GM21447 (cell line): ENCODE results near the gene AFF2.
A peak's percentile ranks its signal among the peaks of the same experiment; 100 is the strongest.

Source experiments
- ATAC-seq: cut with Tn5 transposase; IDR thresholded peaks from one replicate; pipeline ENCODE4 v1.9.1; 2021; ENCODE audit not compliant: unreplicated experiment

Gene AFF2

GRCh38 chrX:148913971-148914370 is 413.6 kb downstream of the AFF2 start:
- ATAC-seq = no peak

DNA sequence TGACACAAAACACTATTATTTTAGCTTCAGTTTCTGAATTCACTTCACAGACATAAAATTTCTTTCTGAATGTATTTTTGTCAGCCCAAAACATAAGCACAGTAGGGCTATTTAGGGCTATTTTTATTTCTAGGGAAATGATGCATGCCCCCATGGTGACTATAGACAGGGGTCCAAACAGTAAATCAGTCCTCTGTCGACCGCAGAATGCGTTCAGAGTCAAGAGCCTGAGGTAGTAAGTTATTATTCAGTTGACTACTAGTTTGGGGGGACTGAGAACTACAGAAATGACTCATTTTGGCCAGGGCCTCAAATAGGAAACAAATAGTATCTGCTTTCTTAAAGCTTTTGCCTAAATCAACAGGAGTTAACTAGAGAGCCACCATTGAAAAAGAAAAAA is 414.4 kb downstream of the AFF2 start:
- ATAC-seq = peak; percentile 87

DNA sequence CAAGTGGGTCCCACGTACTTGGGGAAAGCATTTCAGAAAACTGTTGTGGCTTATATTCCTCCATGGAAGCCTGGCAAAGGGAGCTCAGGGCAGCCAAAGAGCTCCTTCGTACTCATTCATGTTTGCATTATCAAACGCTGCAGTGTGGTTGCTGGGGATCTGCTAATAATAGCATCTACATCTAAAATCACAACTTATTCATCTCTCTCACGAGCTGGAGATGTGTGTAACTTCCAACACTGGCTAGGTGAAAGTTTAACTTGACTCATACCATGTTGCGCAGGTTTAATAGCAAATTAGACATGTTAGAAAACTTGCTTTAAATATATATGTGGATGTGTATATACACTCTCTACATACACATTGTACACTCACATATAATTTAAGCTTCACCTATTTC is 415.1 kb downstream of the AFF2 start:
- peak; percentile 19 for ATAC-seq

DNA sequence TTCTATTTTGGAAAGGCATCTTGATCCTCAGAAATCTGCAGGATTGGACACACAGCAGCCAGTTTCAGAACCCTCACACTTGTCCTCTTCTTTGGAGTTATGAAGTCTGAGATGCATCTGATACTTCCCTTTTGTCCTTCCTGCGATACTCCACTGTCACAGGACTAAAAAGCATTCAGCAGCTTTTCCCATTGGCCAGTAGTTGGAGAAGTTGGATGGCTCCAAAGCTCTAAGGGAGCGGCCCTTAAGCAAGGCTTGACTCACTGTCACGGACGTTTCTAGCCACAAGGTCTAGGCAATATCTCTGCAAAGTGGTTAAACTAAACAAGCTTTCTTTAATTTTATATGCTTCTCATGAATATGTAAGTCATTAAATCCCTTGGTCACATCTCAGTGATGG is 417.0 kb downstream of the AFF2 start:
- no peak for ATAC-seq

DNA sequence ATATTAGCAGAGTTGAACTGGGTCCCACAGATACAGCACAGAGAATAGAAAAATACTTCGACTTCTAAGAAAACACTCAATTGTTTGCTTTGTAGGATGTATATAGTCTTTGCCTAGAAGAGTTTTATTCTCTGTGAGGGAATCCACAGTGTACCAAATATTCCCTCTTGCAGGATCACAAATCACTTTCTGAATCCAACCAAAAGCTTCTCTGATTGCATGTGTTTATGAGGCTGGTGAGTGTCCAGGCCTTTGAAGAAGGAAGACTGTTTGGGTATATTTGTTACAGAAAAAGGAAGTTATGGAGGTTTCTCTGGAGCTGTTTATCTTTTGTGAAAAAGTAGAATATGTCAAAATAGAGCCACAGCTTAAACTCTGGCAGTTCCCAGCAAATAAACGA is 423.2 kb downstream of the AFF2 start:
- no peak for ATAC-seq

DNA sequence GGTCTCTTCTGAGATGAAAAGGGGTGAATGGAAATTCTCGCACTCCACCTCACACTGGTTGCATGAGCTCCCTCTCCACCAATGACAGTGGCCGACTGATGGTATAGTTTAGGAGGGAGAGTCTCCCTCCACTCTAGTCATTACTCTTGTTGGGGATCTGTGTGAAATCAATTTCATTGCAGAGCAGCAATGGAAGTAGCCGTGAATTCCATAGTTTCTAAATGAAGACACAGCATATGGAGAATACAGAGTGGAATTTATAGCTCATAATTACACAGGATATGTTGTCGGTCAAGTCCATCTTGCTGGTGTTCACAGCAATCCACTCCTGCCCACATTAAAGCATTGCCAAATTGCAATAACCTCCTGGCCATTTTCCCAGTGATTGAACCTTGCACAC is 426.0 kb downstream of the AFF2 start:
- no peak for ATAC-seq

DNA sequence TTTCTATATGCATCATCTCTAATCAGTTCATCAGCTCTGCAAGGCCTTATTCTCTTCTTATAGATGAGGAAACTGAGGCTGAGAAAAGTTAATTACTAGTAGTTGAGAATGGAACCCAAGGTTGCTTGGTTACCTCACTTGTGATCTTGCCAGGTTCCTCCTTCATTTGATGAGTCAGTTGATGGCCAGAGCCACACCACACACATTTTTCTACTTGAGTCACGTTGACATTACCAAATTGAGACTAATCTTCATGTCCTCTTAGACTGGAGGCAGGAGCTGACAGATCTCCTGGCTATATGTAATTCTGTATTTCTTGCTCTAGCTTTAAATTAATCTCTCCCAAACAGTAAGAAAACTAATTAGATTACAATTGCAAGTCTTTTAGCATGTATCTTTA is 428.4 kb downstream of the AFF2 start:
- ATAC-seq = no peak

GRCh38 chrX:148929686-148930085 is 429.3 kb downstream of the AFF2 start:
- no peak for ATAC-seq

DNA sequence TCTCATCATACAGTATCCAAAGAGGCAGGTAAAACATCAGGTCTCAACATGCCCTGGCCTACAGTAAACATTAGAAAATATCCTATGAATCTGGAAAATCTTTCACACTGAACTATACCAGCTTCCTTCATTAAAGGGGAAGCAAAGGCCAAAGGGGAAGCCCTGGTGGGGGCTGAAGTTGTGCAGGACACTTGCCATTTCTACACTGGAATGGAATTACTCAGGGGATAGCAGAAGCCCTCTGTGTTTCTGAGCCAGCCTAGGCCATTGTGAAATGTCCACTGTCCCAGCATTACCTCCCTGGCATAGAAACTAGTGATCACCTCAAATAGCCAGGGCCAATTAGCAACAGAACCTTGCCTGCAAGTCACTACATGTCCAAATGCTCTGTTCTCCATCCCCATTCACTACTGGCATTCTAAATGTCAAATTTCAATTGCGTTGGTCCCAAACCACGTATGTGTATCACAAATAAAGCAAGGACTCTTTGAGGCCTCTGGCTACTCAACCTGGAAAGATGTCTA is 429.9 kb downstream of the AFF2 start:
- no peak for ATAC-seq

- no peak for ATAC-seq
Observed at GRCh38 chrX:148933881-148934280, 433.5 kb downstream of the AFF2 start.

DNA sequence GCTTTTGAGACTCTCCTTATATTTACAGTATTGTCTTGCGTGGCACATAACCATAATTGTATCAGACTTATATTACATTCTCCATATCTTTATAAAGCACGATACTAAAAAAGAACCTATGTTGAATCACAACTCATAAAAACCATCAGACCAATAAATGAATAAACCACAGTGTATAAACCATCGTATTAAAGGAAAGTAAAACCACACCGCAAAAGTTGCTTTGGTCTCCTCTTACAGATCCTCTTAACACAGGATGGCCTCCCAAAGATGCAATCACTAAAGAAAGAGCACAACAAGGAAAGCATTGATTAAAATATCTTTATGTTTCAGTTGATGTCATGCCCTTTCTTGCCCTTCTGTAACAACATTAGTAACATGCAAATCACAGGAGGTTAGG is 437.9 kb downstream of the AFF2 start:
- no peak for ATAC-seq

GRCh38 chrX:148940411-148940996 is 440.1 kb downstream of the AFF2 start:
- ATAC-seq = no peak

- no peak for ATAC-seq
Observed at GRCh38 chrX:148942754-148943153, 442.3 kb downstream of the AFF2 start.

- no peak for ATAC-seq
Observed at GRCh38 chrX:148947399-148947975, 447.1 kb downstream of the AFF2 start.

DNA sequence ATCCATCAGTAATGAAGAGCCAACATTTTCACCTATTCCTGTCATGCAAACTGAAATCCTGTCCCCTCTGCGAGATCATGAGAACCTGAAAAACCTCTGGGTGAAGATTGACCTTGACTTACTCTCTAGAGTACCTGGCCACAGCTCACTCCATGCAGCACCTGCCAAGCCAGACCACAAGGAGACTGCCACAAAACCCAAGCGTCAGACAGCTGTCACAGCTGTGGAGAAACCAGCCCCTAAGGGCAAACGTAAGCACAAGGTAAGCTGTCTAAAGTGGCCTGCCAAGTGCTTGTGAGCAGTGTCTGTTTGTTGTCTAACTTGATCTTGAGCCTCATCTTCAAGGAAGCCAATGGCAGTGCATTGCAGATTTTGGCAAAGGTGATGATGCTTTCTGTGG is 455.9 kb downstream of the AFF2 start:
- ATAC-seq = no peak

DNA sequence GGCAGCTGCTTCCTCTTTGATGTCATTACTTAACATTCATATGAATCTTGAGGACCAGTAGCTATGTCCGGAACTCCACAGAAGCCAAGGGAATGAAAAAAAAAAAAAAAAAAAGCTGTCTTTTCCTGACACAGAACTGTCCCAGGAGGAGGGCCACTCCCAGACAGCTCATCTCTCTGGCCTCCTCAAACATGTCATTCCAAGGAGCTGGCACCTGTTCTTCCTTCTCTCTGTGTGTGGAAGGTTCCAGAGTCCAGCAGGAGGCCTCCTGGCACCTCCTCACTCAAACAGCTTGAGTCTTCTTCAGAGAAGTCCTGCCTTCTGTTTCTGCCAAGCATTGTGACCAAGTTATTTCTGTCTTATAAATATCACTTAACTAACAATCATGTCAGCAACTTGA is 458.5 kb downstream of the AFF2 start:
- ATAC-seq = no peak

- no peak for ATAC-seq
Observed at GRCh38 chrX:148960060-148960459, 459.6 kb downstream of the AFF2 start.

DNA sequence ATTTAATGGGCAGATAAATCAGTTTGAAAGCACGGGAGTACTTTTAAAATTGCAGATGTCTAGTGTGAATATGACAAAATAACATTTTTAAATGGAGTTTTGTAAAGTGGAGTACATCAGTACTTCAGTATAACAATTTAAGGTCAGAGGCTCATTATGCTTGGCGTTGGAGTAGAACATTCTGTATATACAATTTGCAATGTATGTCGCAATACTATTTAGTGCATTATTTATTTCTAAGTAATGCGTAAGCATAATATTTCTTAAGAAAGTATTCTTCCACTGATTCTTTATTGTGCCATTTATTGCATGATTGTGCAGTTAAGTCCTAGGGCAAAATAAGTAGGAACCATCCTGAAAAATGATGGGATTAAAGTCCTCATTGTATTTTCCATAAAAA is 461.6 kb downstream of the AFF2 start:
- ATAC-seq = no peak

- ATAC-seq = no peak
Observed at GRCh38 chrX:148976571-148977400, 476.4 kb downstream of the AFF2 start.

GRCh38 chrX:148979786-148980185 is 479.4 kb downstream of the AFF2 start:
- ATAC-seq = no peak

- no peak for ATAC-seq
Observed at GRCh38 chrX:148984238-148984637, 483.8 kb downstream of the AFF2 start.

GRCh38 chrX:148991502-148991901 is 491.1 kb downstream of the AFF2 start:
- no peak for ATAC-seq
